Bronchial epithelial cell (primary cell): ENCODE data around the gene FITM1. TPM values are rescaled to one million over a fixed set of nuclear protein-coding genes. Genes with fewer than 3 reads are reported as not detected.

Experiments
- DNase-seq: peaks from one replicate; pipeline ENCODE4 v3.0.0-alpha.2; 2010; ENCODE audit warnings: low read depth
- FAIRE-seq: peaks from 2 replicates; lab custom pipeline; 2011; peaks lifted over from hg19 to GRCh38; lab: Jason Lieb, UNC
- H3K27me3 ChIP-seq: 2 replicates; pipeline ENCODE4 v1.5.1; 2011; ENCODE audit warnings: low read length; ENCODE audit not compliant: control insufficient read depth, insufficient read depth
- H3K36me3 ChIP-seq: 2 replicates; pipeline ENCODE4 v1.5.1; 2011; ENCODE audit warnings: low read length; ENCODE audit not compliant: control insufficient read depth, insufficient read depth
- H3K4me3 ChIP-seq: 2 replicates; pipeline ENCODE4 v1.5.1; 2011; ENCODE audit warnings: mild to moderate bottlenecking, low read depth, low read length, control low read depth
- CTCF ChIP-seq: IDR thresholded peaks from 2 replicates; pipeline ENCODE4 v1.5.1; 2011; ENCODE audit warnings: mild to moderate bottlenecking, moderate library complexity, low read length, control low read depth, inconsistent platforms; ENCODE audit not compliant: insufficient read depth, severe bottlenecking
- total RNA-seq: library from RNA; depleted of rRNA; stranded (reverse); fragments of >200 nt; gene quantifications from 2 replicates; pipeline ENCODE4 v1.2.1, GENCODE V29; 2014

The FITM1 gene
- total RNA-seq, 1 donor from 2014 or later = not detected

- TF ChIP-seq CTCF = no peak
- FAIRE-seq = no peak
- Histone ChIP-seq H3K4me3 (no peak overlapping the region), H3K27me3 (no peaks in the 10 kb centered on the region), H3K36me3 (no peaks in the 10 kb centered on the region)
- peak; percentile 63 for DNase-seq
Observed at GRCh38 chr14:24110060-24110459, 20.4 kb upstream of the FITM1 start.

- TF ChIP-seq CTCF = no peak
- no peak for FAIRE-seq
- Histone ChIP-seq H3K4me3 (no peak overlapping the region), H3K27me3 (no peaks in the 10 kb centered on the region), H3K36me3 (no peaks in the 10 kb centered on the region)
- DNase-seq = no peak
Observed at GRCh38 chr14:24110523-24110922, 19.9 kb upstream of the FITM1 start.

GRCh38 chr14:24113379-24113800 lies 17.1 kb upstream of the FITM1 start:
- H3K36me3 ChIP-seq = peaks cover 12% of the 10 kb centered on the region
- no peak for FAIRE-seq

GRCh38 chr14:24113801-24114531 lies 16.5 kb upstream of the FITM1 start:
- Histone ChIP-seq H3K27me3 (no peaks in the 10 kb centered on the region), H3K4me3 (peak overlapping the region; percentile 60), H3K36me3 (peaks cover 14% of the 10 kb centered on the region)
- peak; percentile 76 for DNase-seq
- no peak for FAIRE-seq
- TF ChIP-seq CTCF = no peak

More at GRCh38 chr14:24113379-24113800, 17.1 kb upstream of the FITM1 start:
- Histone ChIP-seq H3K4me3 (peak overlapping the region; percentile 60), H3K27me3 (no peaks in the 10 kb centered on the region)
- no peak for DNase-seq
- no peak for TF ChIP-seq CTCF

- peak within 1 kb of the TSS; percentile 63 for H3K4me3 ChIP-seq
- H3K27me3 ChIP-seq = no peaks in the 10 kb centered on the region
- peaks cover 18% of the 10 kb centered on the region for H3K36me3 ChIP-seq
- peak; percentile 99 for DNase-seq
- no peak for TF ChIP-seq CTCF
- peak; percentile 23 for FAIRE-seq
Observed at GRCh38 chr14:24114532-24115421, 15.7 kb upstream of the FITM1 start, which contains the start of the genes DCAF11 and NRL. DCAF11 (plus strand) TSS chr14:24114777; CDS start chr14:24115595, 818 bp downstream. NRL (minus strand) TSS chr14:24114949; CDS start chr14:24082848, 32,101 bp downstream.
